Ascending aorta (tissue), 2 donors: ENCODE data around the gene ZNF804B. TPM values are rescaled to one million over a fixed set of nuclear protein-coding genes. Genes with fewer than 3 reads are reported as not detected.

Experiments
- DNase-seq, 2 donors: peaks; one replicate each; pipeline ENCODE4 v3.0.0-alpha.2; 2019; ENCODE audit warnings: low spot score in 2 of 2
- H3K27ac ChIP-seq, 2 donors: fragments of 200-600 bp; sonication (generic); one replicate each; pipeline ENCODE4 v1.5.1; 2016 to 2017; ENCODE audit warnings: mild to moderate bottlenecking in 1 of 2
- H3K27me3 ChIP-seq: fragments of 200-600 bp; sonication (generic); one replicate; pipeline ENCODE4 v1.5.1; 2017
- H3K36me3 ChIP-seq, 2 donors: fragments of 200-600 bp; sonication (generic); one replicate each; pipeline ENCODE4 v1.5.1; 2016
- H3K4me1 ChIP-seq, 2 donors: fragments of 200-600 bp; sonication (generic); one replicate each; pipeline ENCODE4 v1.5.1; 2016 to 2017; ENCODE audit warnings: mild to moderate bottlenecking in 1 of 2
- H3K4me3 ChIP-seq, 2 donors: fragments of 200-600 bp; sonication (generic); one replicate each; pipeline ENCODE4 v1.5.1; 2016 to 2017; ENCODE audit warnings: mild to moderate bottlenecking in 1 of 2
- H3K9me3 ChIP-seq, 2 donors: fragments of 200-600 bp; sonication (generic); one replicate each; pipeline ENCODE4 v1.5.1; 2016
- CTCF ChIP-seq, 3 experiments: fragments of 200-600 bp in 2 of 3; fragments of 450-650 bp in 1 of 3; sonication (generic) in 2 of 3; IDR thresholded peaks; one replicate each; pipeline ENCODE4 v1.5.1; 2016 to 2019; ENCODE audit warnings: antibody characterized with exemption in 3 of 3, mild to moderate bottlenecking in 1 of 3, moderate library complexity in 1 of 3
- intact Hi-C: fragments of 100-400 bp; cut with DNase I; formaldehyde crosslinking; loops from one replicate; pipeline ENCODE4 v1.15.1; 2023
- total RNA-seq: library from RNA; depleted of rRNA; stranded (reverse); fragments of >200 nt; gene quantifications from one replicate; pipeline ENCODE4 v1.1.0, GENCODE V29; 2016

The ZNF804B gene
- total RNA-seq, 1 donor from 2014 or later = not detected

- intact Hi-C loops = no loop called here
- Histone ChIP-seq H3K4me3 (no peak overlapping the region), H3K27me3 (no peaks in the 10 kb centered on the region), H3K27ac (no peak overlapping the region), H3K9me3 (no peaks in the 10 kb centered on the region), H3K4me1 (no peaks in the 10 kb centered on the region), H3K36me3 (no peaks in the 10 kb centered on the region)
- no peak for DNase-seq
- no peak for TF ChIP-seq CTCF (IDR thresholded peaks at IDR 0.05)
Measured at GRCh38 chr7:88965371-88965770, 205.9 kb downstream of the ZNF804B start.

GRCh38 chr7:88967432-88967831 is 207.9 kb downstream of the ZNF804B start:
- no peak for DNase-seq
- TF ChIP-seq CTCF (IDR thresholded peaks at IDR 0.05) = no peak
- H3K36me3 ChIP-seq = no peaks in the 10 kb centered on the region
- no peak overlapping the region for H3K4me3 ChIP-seq
- intact Hi-C loops = no loop called here
- H3K9me3 ChIP-seq = no peaks in the 10 kb centered on the region
- no peaks in the 10 kb centered on the region for H3K4me1 ChIP-seq
- no peak overlapping the region for H3K27ac ChIP-seq
- no peaks in the 10 kb centered on the region for H3K27me3 ChIP-seq

GRCh38 chr7:88969167-88969566 is 209.7 kb downstream of the ZNF804B start:
- H3K9me3 ChIP-seq = no peaks in the 10 kb centered on the region
- no peaks in the 10 kb centered on the region for H3K36me3 ChIP-seq
- TF ChIP-seq CTCF (IDR thresholded peaks at IDR 0.05) = no peak
- intact Hi-C loops = no loop called here
- H3K27ac ChIP-seq = no peak overlapping the region
- H3K27me3 ChIP-seq = no peaks in the 10 kb centered on the region
- no peak for DNase-seq
- no peaks in the 10 kb centered on the region for H3K4me1 ChIP-seq
- H3K4me3 ChIP-seq = no peak overlapping the region

GRCh38 chr7:88985295-88985694 is 225.8 kb downstream of the ZNF804B start:
- no peaks in the 10 kb centered on the region for H3K4me1 ChIP-seq
- no peaks in the 10 kb centered on the region for H3K36me3 ChIP-seq
- TF ChIP-seq CTCF (IDR thresholded peaks at IDR 0.05) = no peak
- intact Hi-C loops = no loop called here
- H3K27ac ChIP-seq = no peak overlapping the region
- H3K9me3 ChIP-seq = no peaks in the 10 kb centered on the region
- no peak for DNase-seq
- H3K4me3 ChIP-seq = no peak overlapping the region
- no peaks in the 10 kb centered on the region for H3K27me3 ChIP-seq

GRCh38 chr7:89001306-89001705 is 241.8 kb downstream of the ZNF804B start:
- no peak overlapping the region for H3K27ac ChIP-seq
- H3K27me3 ChIP-seq = no peaks in the 10 kb centered on the region
- H3K4me3 ChIP-seq = no peak overlapping the region
- no peak for TF ChIP-seq CTCF (IDR thresholded peaks at IDR 0.05)
- H3K4me1 ChIP-seq = no peaks in the 10 kb centered on the region
- intact Hi-C loops = no loop called here
- DNase-seq = no peak
- H3K9me3 ChIP-seq = no peaks in the 10 kb centered on the region
- H3K36me3 ChIP-seq = no peaks in the 10 kb centered on the region
